Sigmoid colon (tissue), 7 donors: ENCODE data around the gene TMEM25. TPM values are rescaled to one million over a fixed set of nuclear protein-coding genes. Genes with fewer than 3 reads are reported as not detected.

Experiments used
- DNase-seq: peaks from one replicate; pipeline ENCODE4 v3.0.0-alpha.2; 2019
- H3K27ac ChIP-seq, 4 donors: fragments of 200-600 bp; sonication (generic); one replicate each; pipeline ENCODE4 v1.5.1; 2016 to 2019; ENCODE audit warnings: mild to moderate bottlenecking in 1 of 4
- H3K27me3 ChIP-seq, 3 donors: fragments of 200-600 bp; sonication (generic); one replicate each; pipeline ENCODE4 v1.5.1; 2019; ENCODE audit warnings: mild to moderate bottlenecking in 1 of 3
- H3K36me3 ChIP-seq, 4 donors: fragments of 200-600 bp; sonication (generic); one replicate each; pipeline ENCODE4 v1.5.1; 2016 to 2019
- H3K4me1 ChIP-seq, 4 donors: fragments of 200-600 bp; sonication (generic); one replicate each; pipeline ENCODE4 v1.5.1; 2017 to 2019
- H3K4me3 ChIP-seq, 4 donors: fragments of 200-600 bp; sonication (generic); one replicate each; pipeline ENCODE4 v1.5.1; 2017 to 2019; ENCODE audit warnings: mild to moderate bottlenecking in 2 of 4, moderate library complexity in 1 of 4
- H3K9me3 ChIP-seq, 4 donors: fragments of 200-600 bp in 3 of 4; sonication (generic) in 3 of 4; one replicate each; pipeline versions ENCODE4 v1.5.1 to v1.6.1; 2013 to 2019
- EP300 ChIP-seq, 4 donors: sonication (generic); formaldehyde crosslinking; IDR thresholded peaks; one replicate each; pipeline ENCODE4 v1.6.1; 2017; ENCODE audit warnings: antibody characterized with exemption in 4 of 4
- POLR2A ChIP-seq, 2 donors: fragments of 450-650 bp; IDR thresholded peaks; one replicate each; pipeline ENCODE4 v1.6.1; 2016; ENCODE audit warnings: antibody characterized with exemption in 2 of 2, mild to moderate bottlenecking in 2 of 2, moderate library complexity in 2 of 2
- POLR2AphosphoS5 ChIP-seq, 4 donors: sonication (generic); formaldehyde crosslinking; IDR thresholded peaks; one replicate each; pipeline ENCODE4 v1.6.1; 2017; ENCODE audit warnings: antibody characterized with exemption in 4 of 4
- WGBS, 2 donors: extraction: QIAGEN DNeasy Blood & Tissue Kit; methylation state at CpG; one replicate each; pipeline ENCODE4 v1.1.7; 2013; 5-methylcytosine and 5-hydroxymethylcytosine counted together
- intact Hi-C: fragments of 100-400 bp; cut with DNase I; formaldehyde crosslinking; loops from one replicate; pipeline ENCODE4 v1.15.1; 2023
- polyA plus RNA-seq, 3 donors: library from polyadenylated mRNA; stranded (reverse); fragments of 200-250 nt; gene quantifications; one replicate each; pipeline ENCODE4 v1.2.3, GENCODE V29; 2013
- total RNA-seq, 4 donors: library from RNA; depleted of rRNA; stranded (reverse); fragments of >200 nt; gene quantifications; one replicate each; pipeline ENCODE4 v1.1.0, GENCODE V29; 2016
- TF ChIP-seq, protein P1 (sequence below), 4 experiments: fragments of 450-650 bp in 3 of 4; fragments of 200-600 bp in 1 of 4; IDR thresholded peaks; one replicate each; pipeline ENCODE4 v1.5.1; 2016 to 2019; ENCODE audit warnings: antibody characterized with exemption in 4 of 4, mild to moderate bottlenecking in 3 of 4, moderate library complexity in 2 of 4
- donor health status: healthy with polysubstance abuse.
- donor health status: Bipolar disorder and iron deficiency.
- donor health status: healthy.

TMEM25 gene
- total and polyA plus RNA-seq, 7 donors: 2.5 to 35.2 (median 20.9) TPM

DNA sequence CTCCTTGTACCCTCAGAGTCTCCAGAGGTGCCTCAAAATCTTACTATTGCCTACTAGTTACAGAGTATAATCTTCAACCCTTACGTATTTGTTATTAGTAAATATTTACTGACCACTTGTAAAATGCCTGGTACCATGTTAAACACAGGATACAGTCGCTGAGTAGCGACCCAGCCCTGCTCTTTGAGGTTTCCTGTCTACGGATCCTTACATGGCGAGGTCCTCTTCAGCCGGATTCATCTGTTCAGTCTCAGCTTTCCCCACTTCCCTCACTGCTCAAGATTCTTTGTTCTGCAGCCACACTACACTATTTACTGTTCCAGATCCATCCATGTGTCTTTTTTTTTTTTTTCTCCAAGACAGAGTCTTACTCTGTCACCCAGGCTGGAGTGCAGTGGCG is 16.9 kb upstream of the TMEM25 start:
- H3K27me3 ChIP-seq: no peaks in the 10 kb centered on the region
- intact Hi-C loops: no loop called here
- H3K36me3 ChIP-seq: peaks cover 32 to 99% (median 60%) of the 10 kb centered on the region in 4 donors
- DNase-seq: no peak
- no peaks in the 10 kb centered on the region for H3K4me1 ChIP-seq
- H3K9me3 ChIP-seq: no peaks in the 10 kb centered on the region
- WGBS, 2 donors: 53 to 80% methylated on average over 7 of the region's 7 CpGs
- no peak overlapping the region for H3K27ac ChIP-seq
- no peak for TF ChIP-seq EP300 (IDR thresholded peaks at IDR 0.05)
- no peak for TF ChIP-seq POLR2A (IDR thresholded peaks at IDR 0.05)
- H3K4me3 ChIP-seq: no peak overlapping the region

DNA sequence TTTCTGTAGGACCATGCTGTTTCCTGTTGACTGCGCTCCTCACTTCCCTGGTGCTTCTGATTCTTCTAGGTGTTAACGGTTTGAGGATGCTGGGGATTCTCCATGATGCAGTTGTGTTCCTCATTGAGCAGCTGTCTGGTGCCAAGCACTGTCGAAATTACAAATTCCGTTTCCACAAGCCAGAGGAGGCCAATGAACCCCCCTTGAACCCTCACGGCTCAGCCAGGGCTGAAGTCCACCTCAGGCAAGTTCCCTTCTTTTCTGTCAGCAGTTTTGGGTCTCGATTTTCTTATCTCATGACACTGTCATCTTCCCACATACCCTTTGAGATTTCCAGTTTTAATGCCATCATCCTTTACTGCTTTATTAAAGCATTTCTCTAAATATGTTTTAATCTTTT is 11.4 kb upstream of the TMEM25 start:
- no peak overlapping the region for H3K4me3 ChIP-seq
- intact Hi-C loops: no loop called here
- H3K9me3 ChIP-seq: no peaks in the 10 kb centered on the region
- no peak overlapping the region for H3K27ac ChIP-seq
- H3K36me3 ChIP-seq: peaks cover 26 to 99% (median 61%) of the 10 kb centered on the region in 4 donors
- TF ChIP-seq, protein P1, sequence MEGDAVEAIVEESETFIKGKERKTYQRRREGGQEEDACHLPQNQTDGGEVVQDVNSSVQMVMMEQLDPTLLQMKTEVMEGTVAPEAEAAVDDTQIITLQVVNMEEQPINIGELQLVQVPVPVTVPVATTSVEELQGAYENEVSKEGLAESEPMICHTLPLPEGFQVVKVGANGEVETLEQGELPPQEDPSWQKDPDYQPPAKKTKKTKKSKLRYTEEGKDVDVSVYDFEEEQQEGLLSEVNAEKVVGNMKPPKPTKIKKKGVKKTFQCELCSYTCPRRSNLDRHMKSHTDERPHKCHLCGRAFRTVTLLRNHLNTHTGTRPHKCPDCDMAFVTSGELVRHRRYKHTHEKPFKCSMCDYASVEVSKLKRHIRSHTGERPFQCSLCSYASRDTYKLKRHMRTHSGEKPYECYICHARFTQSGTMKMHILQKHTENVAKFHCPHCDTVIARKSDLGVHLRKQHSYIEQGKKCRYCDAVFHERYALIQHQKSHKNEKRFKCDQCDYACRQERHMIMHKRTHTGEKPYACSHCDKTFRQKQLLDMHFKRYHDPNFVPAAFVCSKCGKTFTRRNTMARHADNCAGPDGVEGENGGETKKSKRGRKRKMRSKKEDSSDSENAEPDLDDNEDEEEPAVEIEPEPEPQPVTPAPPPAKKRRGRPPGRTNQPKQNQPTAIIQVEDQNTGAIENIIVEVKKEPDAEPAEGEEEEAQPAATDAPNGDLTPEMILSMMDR (IDR thresholded peaks at IDR 0.05): no peak
- TF ChIP-seq EP300 (IDR thresholded peaks at IDR 0.05): no peak
- no peak for TF ChIP-seq POLR2AphosphoS5 (IDR thresholded peaks at IDR 0.05)
- TF ChIP-seq POLR2A (IDR thresholded peaks at IDR 0.05): no peak
- no peaks in the 10 kb centered on the region for H3K27me3 ChIP-seq
- no peak for DNase-seq
- H3K4me1 ChIP-seq: peaks cover 0 to 6% (median 3%) of the 10 kb centered on the region in 4 donors
- 87 to 90% methylated on average over 6 of the region's 6 CpGs for WGBS, 2 donors

DNA sequence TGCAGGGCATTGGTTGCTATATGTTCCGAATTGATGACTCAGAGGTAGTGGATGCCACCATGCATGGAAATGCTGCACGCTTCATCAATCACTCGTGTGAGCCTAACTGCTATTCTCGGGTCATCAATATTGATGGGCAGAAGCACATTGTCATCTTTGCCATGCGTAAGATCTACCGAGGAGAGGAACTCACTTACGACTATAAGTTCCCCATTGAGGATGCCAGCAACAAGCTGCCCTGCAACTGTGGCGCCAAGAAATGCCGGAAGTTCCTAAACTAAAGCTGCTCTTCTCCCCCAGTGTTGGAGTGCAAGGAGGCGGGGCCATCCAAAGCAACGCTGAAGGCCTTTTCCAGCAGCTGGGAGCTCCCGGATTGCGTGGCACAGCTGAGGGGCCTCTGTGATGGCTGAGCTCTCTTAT is 9.1 kb upstream of the TMEM25 start:
- H3K27ac ChIP-seq: no peak overlapping the region
- no peak for DNase-seq
- peaks cover 19 to 82% (median 44%) of the 10 kb centered on the region in 4 donors for H3K36me3 ChIP-seq
- peaks cover 0 to 6% (median 3%) of the 10 kb centered on the region in 4 donors for H3K4me1 ChIP-seq
- H3K27me3 ChIP-seq: no peaks in the 10 kb centered on the region
- no peaks in the 10 kb centered on the region for H3K9me3 ChIP-seq
- 85 to 86% methylated on average over 13 of the region's 13 CpGs for WGBS, 2 donors
- intact Hi-C loops: no loop called here
- H3K4me3 ChIP-seq: no peak overlapping the region
- TF ChIP-seq, protein P1 (IDR thresholded peaks at IDR 0.05): no peak
- no peak for TF ChIP-seq POLR2AphosphoS5 (IDR thresholded peaks at IDR 0.05)
- no peak for TF ChIP-seq EP300 (IDR thresholded peaks at IDR 0.05)
- no peak for TF ChIP-seq POLR2A (IDR thresholded peaks at IDR 0.05)

DNA sequence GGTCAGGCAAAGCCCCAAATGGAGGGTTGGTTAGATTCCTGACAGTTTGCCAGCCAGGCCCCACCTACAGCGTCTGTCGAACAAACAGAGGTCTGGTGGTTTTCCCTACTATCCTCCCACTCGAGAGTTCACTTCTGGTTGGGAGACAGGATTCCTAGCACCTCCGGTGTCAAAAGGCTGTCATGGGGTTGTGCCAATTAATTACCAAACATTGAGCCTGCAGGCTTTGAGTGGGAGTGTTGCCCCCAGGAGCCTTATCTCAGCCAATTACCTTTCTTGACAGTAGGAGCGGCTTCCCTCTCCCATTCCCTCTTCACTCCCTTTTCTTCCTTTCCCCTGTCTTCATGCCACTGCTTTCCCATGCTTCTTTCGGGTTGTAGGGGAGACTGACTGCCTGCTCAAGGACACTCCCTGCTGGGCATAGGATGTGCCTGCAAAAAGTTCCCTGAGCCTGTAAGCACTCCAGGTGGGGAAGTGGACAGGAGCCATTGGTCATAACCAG is 8.4 kb upstream of the TMEM25 start:
- peaks cover 19 to 76% (median 44%) of the 10 kb centered on the region in 4 donors for H3K36me3 ChIP-seq

DNA sequence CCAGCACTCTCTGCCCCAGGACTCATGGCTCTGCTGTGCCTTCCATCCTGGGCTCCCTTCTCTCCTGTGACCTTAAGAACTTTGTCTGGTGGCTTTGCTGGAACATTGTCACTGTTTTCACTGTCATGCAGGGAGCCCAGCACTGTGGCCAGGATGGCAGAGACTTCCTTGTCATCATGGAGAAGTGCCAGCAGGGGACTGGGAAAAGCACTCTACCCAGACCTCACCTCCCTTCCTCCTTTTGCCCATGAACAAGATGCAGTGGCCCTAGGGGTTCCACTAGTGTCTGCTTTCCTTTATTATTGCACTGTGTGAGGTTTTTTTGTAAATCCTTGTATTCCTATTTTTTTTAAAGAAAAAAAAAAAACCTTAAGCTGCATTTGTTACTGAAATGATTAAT is 6.6 kb upstream of the TMEM25 start:
- intact Hi-C loops: no loop called here

More for the DNA sequence above, 8.4 kb upstream of the TMEM25 start:
- WGBS, 2 donors: 68 to 72% methylated on average over 6 of the region's 6 CpGs
- intact Hi-C loops: no loop called here
- no peak overlapping the region for H3K27ac ChIP-seq
- H3K9me3 ChIP-seq: no peaks in the 10 kb centered on the region
- H3K4me1 ChIP-seq: peaks cover 0 to 6% (median 3%) of the 10 kb centered on the region in 4 donors
- DNase-seq: no peak
- H3K4me3 ChIP-seq: no peak overlapping the region
- no peaks in the 10 kb centered on the region for H3K27me3 ChIP-seq
- TF ChIP-seq POLR2A (IDR thresholded peaks at IDR 0.05): no peak
- TF ChIP-seq, protein P1 (IDR thresholded peaks at IDR 0.05): no peak
- no peak for TF ChIP-seq EP300 (IDR thresholded peaks at IDR 0.05)
- no peak for TF ChIP-seq POLR2AphosphoS5 (IDR thresholded peaks at IDR 0.05)

More for the DNA sequence above, 6.6 kb upstream of the TMEM25 start:
- Histone ChIP-seq H3K4me3 (no peak overlapping the region), H3K27ac (no peak overlapping the region), H3K9me3 (no peaks in the 10 kb centered on the region), H3K27me3 (no peaks in the 10 kb centered on the region), H3K36me3 (peaks cover 19 to 59% (median 42%) of the 10 kb centered on the region in 4 donors), H3K4me1 (peaks cover 0 to 10% (median 4%) of the 10 kb centered on the region in 4 donors)
- no peak for TF ChIP-seq EP300 (IDR thresholded peaks at IDR 0.05)
- TF ChIP-seq POLR2A (IDR thresholded peaks at IDR 0.05): no peak
- no peak for TF ChIP-seq POLR2AphosphoS5 (IDR thresholded peaks at IDR 0.05)
- TF ChIP-seq, protein P1 (IDR thresholded peaks at IDR 0.05): no peak
- DNase-seq: no peak
